Keratinocyte (primary cell): ENCODE data around the gene ZC3H14.

Experiments
- CTCF ChIP-seq, 3 experiments: IDR thresholded peaks in 1 of 3; conservative IDR thresholded peaks in 1 of 3; optimal IDR thresholded peaks in 1 of 3; 2 replicates in 2 of 3; 3 replicates in 1 of 3; pipeline versions ENCODE3 to v1.5.1; 2011; ENCODE audit warnings: low read length in 3 of 3, mild to moderate bottlenecking in 3 of 3, moderate library complexity in 2 of 3, control low read depth in 1 of 3, inconsistent platforms in 1 of 3; ENCODE audit not compliant: insufficient read depth in 2 of 3; ENCODE audit errors: extremely low read depth in 1 of 3
- EZH2 ChIP-seq: IDR thresholded peaks from one replicate; pipeline ENCODE4 v1.6.1; 2012; ENCODE audit warnings: inconsistent platforms, mild to moderate bottlenecking, low read length, moderate library complexity

DNA sequence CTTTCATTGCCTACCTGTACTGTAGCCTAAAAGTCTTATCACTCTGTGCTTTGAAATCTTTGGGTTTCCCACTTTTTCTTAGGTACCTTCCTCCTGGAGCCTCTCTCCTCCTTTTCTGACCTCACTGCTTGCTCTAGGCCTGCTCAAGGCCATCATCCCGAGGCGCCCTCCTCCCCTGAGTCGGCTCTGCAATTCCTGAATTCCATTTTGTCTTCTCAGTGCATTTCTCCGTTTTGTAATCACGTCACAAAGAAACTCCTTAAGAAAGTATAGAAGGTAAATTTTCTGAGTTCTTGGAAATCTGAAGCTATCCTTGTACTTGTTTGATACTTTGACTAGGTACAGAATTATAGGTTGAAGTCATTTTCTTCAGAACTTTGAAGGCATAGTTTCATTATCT is 25.2 kb downstream of the ZC3H14 start:
- TF ChIP-seq CTCF (optimal IDR thresholded peaks at IDR 0.05 in 1 of 3, IDR thresholded peaks at IDR 0.05 in 1 of 3, conservative IDR thresholded peaks at IDR 0.05 in 1 of 3; ENCODE audit: extremely low read depth in 1 of 3, insufficient read depth in 2 of 3, low read length in 3 of 3) (no peak), EZH2 (no peak)
